Activated T-cell treated with anti-CD3 and anti-CD28 coated beads, Interleukin-2, amount 50 U/mL, for 48 hours (primary cell): ENCODE data around the gene KRT12.
"Not testable (repeated sequence)": the region's sequence is repeated elsewhere in the genome, so short reads cannot be mapped to it uniquely, and the experiment has no call there.

Experiments
- DNase-seq, 2 experiments: peaks; one replicate each; pipeline ENCODE4 v3.0.0-alpha.2; 2020

Gene KRT12

DNA sequence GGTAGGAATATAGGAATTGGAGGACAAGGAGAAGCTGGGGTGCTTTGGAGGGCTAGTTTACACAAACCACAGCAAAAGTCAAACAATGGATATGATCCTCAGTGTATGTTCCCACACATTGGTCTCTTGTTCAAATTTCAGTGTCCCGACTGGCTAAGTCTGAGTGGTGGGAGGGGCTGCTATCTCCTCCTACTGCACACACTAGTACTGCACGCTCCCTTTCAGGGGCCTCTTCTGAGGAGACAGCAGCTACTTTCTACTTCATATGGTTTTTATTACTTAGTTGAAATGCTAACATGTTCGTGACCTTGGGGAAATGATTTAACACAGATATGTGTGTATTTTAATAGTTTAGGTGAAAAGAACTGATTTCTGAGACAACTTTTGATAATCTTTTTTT lies 25.8 kb downstream of the KRT12 start:
- no peak for DNase-seq

DNA sequence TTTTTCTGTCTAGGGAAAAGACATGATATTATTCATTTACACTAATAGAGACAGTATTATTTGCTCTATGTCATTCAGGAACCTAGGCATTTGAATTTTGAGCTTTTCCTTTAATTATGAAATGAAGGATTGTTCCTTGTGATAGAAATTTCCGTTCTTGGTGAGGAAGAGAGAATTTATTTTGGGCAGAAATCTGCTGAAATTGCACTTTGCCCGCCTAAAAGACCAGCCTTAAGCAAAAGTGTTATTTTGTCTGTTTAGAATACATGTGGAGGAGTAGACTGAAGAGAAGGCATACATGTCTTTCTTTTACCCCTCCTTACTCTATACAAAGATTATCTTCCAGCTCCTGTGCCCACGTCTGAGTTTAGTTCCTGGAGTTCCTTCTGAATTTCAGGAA lies 27.8 kb downstream of the KRT12 start:
- no peak for DNase-seq

DNA sequence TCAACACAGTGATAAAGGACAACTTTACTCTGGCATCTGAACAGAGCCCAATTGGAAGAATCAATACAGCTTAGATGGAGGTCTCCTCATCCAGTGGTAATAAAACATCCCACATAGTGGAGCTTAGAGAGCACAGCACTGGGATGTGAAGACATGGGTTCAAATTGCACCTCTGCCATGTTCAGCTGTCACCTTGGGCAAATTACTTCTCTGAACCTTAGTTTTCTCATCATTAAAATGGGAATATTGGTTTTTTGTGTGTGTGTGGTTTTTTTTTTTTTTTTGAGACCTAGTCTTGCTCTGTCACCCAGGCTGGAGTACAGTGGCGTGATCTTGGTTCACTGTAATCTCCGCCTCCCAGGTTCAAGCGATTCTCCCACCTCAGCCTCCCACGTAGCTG lies 31.0 kb downstream of the KRT12 start:
- DNase-seq: no peak

DNA sequence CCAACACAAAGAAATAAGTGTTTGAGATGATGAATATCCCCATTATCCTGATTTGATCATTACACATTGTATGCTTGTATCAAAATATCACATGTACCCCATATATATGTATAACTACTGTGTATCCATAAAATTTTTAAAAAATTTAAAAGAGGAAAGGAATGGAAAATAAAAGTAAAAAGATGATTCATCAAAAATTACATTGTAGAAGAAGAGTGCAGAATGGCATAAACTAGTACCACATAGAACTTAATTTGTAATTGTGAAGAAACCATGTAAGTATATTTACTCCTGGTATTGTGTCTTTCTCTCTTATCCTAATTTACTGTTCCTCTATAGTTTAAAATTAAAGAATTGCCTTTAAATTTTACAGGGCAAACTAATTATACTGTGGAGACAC lies 33.1 kb downstream of the KRT12 start:
- DNase-seq: no peak

DNA sequence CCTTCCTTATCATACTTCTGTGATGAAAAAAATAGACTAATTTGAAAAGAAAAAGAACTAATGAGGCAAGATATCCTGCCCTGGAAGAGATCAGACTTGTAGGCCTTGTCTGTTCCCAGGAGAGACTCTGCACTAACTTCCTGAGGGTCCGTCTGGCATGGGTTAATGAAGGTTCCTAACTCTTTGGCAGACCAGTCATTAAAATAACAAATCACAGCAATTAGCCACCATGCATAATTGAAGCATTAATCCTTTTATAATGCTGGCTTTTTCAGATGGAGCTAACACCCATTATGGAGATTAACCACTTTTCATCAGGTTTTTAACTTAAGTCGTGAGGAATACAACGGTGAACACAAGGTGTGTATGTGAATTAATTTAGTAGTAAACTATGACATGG lies 34.2 kb downstream of the KRT12 start:
- DNase-seq: no peak

DNA sequence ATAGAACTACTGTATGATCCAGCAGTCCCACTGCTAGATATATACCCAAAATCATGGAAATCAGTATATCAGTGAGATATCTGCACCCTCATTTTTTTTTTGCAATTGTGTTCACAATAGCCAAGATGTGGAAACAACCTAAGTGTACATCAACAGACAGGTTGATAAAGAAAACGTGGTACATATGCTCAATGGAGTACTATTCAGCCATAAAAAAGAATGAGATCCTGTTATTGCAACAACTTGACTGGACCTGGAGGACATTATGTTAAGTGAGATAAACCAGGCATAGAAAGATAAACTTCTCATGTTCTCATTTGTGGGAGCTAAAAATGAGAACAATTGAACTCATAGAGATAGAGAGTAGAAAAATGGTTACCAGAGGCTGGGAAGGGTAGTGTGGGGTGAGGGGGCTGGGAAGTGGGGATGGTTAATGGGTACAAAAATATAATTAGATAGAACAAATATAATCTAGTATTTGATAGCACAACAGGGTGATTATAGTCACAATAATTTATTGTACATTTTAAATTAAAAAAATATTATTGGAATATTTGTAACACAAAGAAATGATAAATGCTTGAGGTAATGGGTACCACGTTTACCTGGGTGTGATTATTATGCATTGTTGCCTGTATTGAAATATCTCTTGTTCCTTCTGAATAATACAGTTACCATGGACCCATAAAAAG lies 36.8 kb downstream of the KRT12 start:
- no peak for DNase-seq

DNA sequence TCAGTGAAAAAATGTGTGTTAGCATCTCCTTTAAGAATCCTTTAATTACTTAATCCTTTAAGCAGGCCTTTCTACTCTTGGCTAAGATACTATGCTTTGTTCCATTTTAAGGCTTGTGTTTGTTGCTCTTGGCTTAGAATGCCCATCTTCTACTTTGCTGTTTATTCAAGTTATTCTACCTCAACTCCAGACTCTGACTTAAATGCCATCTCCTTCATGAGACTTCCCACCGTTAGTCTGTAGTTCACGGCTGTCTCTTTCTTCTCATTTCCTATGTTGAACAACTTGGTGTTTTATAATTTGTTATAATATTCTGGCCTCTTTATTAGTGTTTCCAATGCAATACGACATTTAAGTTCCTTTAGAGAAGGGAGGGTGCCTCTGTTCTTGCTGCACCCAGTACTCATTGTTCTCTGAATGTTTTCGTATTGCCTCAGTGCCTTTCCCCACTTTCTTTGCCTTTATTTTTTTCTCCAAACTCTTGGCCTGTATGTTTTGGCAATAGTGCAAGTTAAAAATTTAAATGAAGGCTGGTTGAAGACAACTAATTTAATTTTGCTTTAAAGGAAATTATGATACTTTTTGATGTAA lies 38.5 kb downstream of the KRT12 start:
- DNase-seq: no peak

DNA sequence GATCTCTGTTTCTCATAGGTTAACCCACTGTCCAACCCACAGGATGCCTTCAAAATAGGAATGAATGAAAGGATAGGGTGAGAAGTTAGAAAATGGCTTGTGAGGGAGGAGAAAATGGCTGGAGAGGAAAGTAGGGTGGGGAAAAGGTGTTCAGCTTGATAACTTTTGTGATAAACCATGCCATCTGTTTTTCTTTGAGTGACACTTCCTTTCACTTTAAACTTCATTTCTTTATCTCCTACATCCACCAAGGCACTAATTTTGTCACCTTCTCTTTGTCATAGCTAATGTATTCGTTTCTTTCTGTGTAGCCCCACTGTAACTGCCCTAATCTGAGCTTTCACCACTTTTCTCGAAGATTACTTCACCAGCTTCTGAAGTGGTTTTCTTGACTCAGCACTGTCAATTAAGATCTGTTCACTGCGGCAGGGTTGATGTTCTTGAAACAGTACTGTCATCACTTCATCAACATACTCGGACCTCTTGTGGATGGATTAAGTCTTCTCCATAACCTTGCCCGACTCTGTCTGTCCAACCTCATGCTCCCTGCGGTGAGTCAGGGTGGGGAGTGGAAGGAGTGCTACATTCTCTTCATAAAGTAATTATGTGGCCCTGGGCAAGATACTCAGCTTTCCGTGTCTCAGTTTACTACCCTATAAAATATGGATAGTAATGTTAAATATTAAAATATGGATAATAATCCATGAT lies 39.1 kb downstream of the KRT12 start:
- no peak for DNase-seq

DNA sequence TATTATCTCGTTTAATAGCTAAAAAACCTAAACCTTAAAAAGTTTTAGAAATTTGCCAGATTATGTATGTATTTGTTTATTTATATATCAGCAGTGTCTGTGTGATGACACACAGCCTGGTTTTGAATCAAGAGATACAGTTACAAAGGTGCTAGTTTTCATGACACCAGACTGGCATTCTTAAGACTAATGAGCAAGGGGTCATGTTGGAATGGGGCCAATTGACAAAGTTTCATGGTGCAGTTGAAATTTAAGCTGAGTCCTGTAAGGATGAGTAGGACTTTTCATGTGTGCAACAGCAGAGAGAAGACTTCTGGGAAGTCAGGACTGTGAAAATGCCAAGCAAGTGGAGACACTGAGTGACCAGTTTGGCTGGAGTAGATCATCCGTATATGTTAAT lies 41.4 kb downstream of the KRT12 start:
- no peak for DNase-seq

DNA sequence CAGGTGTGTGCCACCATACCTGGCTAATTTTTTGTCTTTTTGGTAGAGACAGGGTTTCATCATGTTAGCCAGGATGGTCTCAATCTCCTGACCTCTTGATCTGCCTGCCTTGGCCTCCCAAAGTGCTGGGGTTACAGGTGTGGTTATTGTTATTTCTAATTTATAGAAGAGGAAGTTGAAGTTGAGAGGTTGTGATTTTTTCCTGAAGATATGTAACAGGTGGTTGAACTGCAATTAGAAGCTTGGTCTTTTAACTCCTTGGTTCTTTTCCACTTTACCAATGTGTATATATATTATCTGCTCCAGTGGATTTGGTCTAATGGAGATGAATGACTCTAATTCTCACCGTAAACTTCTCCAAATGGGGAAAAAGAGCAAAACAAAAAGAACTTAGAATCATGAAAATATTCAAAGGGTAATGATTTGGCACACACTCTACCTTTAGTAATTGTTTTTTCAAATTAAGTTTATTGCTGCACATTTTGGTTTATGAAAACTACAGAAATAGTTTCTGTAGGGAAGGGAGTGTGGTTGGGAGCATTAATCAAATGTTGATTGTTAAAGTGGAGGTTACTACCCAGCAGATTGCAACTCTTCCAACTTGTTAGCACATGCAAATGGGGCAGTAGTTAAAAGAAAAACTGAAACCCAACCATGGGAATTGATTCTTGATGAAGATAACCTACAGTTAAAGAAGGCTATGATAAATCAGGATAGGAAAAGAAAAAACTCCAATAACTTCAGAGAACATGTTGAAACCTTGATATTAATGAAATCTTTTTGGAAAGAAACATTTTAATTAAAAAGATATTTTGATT lies 42.8 kb downstream of the KRT12 start:
- no peak for DNase-seq

DNA sequence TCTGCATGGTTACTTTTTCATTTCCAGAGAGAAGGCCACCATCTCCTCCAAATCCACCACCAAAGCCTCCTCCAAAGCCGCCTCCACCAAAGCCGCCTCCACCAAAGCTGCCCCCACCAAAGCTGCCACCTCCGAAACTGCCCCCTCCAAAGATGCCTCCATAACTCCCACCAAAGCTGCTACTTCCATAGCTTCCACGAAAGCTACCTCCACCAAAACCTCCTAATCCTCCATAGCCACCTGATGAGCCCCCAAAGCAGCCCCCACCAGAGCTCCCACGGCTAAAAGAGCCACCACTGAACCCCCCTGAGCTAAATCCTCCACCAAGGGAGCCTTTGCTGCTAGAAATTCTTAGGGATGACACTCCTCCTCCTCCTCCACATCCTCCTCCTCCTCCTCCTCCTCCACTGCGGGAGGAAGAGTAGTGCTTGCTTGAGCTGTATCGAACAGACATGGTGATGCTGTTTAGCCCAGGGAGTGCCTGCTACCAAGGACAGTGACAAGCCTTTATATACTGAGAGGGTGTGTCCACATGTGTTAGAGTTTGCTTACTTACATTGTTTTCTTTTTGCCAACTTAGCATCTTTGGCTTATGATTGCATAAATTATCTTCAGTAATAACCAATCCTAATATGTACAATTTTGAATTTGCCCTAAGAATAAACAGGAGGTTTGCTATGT lies 44.8 kb downstream of the KRT12 start, which contains the start of gene KRT10:
Gene KRT10, minus strand, starts transcription at position 483 of the 681 bp plus-strand sequence. Its CDS starts 29 bp downstream, at position 454.
- no peak for DNase-seq

DNA sequence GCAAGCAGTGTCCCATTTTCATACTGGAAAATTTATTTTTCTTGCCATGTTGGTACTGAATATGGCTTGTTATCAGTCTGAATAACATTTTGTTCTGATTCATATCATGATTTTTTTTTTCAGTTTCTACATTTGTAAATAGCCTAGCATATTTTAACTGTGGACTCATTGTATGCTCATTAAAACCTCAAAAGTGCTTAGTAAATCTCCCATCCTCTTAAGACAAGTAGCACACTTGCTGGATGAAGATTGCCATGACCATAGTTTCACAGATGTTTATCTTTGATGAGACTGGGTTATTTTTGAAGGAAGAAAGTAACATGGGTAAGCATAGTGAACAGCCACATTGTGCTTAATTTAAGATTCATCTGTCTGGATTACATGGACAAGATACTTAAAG lies 45.5 kb downstream of the KRT12 start:
- no peak for DNase-seq

DNA sequence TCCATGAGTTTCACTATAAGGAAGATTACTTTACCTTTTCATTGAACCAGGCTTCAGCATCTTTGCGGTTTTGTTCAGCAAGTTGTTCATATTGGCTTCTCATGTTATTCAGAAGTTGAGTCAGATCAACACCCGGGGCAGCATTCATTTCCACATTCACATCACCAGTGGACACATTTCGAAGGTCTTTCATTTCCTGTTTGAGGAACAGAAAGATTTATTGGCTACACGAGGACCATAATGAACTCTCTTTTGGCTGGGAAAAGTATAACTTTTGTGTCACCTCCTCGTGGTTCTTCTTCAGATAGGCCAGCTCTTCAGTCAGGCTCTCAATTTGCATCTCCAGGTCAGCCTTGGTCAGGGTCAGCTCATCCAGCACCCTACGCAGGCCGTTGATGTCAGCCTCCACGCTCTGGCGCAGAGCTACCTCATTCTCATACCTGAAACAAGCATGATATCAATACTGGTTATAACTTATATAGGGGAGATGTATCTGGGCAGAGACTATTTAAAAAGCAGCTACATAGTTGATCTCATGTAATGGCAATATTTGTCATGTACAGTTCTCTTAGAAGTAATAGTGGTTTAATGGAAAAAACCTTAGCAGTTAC lies 46.7 kb downstream of the KRT12 start:
- DNase-seq: no peak

DNA sequence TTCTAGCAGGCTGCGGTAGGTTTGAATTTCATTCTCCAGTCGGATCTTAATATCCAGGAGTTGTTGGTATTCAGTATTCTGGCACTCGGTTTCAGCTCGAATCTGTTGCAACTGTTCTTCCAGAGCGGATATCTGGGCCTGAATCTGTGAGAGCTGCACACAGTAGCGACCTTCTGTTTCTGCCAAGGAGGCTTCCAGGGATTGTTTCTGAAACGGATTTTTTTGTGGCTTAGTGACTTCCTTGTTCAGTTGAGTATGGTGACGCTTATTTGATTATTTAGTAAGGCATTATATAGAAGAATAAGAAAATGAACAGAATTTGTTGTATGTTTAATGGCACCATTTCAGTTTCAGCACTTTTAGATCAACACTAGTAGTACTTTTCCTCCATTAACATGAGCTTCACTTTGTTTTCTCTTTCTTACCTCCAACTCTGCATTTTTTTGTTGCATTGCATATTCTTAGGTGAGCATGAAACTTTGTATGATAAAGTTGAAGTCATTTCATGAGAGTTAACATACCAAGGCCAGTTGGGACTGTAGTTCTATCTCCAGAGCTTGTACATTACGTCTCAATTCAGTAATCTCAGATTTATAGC lies 47.4 kb downstream of the KRT12 start:
- no peak for DNase-seq

DNA sequence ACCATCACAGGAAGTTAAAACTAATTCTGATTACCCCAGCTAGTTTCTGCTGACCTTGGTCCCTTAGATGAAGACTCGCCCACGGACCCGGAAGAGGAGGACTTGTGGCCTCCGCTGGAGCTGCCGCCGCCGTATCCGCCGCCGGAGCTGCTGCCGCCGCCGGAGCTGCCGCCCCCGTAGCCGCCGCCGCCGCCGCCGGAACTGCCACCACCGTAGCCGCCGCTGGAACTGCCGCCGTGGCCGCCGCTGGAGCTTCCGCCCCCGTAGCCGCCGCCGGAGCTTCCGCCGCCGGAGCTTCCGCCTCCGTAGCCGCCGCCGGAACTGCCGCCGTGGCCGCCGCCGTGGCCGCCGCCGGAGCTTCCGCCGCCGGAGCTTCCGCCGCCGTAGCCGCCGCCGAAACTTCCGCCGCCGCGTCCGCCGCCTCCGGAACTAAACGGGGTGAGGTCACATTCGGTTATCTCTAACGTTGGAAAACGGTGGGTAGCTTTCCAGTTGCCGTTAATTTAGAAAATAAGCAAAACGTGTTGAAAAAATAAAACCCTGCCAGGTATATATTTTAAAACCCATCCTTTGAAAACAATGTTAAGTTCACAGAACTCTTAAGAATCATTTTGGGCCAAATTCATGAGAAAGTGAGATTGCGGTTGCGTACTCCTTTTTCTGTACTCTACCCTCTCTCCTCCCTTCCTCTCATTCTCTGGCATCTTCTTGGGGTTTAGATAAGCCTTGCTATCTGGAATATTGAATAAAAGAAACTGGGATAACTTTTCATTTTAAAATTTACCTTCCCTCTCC lies 48.1 kb downstream of the KRT12 start:
- DNase-seq: peak; percentile 84 to 91

DNA sequence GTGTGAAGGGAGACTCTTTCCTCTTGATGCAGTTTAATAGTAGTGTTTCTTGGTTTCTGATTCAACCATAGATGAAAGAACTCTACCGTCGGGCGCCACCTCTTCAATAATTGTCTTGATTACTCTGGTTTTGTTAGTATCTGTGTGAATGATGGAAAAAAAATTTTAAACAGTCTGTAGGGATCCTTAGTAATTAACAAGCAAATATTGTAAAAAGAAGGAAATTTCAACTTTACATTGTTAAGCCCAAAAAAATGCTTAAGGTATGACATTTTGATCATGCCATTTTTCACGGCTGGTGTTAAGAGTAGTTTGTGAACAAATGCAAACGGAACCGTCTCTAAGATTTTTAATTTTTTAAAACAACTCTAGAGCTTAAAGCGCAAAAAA lies 48.7 kb downstream of the KRT12 start:
- DNase-seq: no peak

DNA sequence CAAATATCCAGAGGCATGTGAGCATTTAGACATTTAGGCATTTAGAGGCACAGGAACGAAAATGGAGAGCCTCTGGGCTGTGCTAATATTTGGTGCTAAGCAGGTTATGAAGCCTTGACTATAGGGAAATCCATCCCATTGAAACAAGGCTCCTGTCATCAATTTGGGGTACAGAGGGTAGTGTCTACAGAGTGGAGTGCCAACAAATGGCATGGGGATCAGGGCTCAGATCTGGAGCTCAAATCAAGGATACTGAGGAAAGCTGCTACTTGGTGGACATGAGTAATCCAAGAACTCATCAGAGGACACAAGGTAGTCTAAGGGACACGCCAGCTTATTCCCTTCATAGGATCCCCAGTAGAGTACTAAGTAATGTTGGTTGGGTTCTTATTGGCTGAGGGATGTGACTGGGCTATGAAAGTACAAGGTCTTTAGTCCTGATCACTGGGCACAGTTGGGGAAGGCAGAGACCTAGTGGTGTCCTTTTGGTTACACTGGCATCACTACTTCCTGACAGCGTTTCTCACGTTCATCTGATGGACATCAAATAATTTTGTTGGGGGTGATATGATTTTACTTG lies 49.8 kb downstream of the KRT12 start:
- DNase-seq: no peak

DNA sequence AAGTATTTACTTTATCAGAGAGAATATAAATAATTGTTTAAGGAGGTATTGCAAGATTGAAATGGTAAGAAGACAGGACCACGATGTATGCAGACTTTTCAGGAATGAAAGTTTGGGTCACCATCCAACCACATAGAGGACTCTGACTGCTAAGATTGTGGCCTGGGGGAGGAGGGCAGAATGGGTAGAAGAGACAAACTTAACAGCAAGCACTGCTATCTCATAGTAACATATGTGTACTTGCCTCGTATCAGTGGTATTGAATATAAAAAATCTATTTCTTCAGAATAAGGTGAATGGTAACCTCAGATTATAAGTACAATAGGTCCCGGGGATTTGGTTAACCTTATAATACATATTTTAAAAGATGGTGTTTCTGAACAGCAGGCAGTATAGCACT lies 50.5 kb downstream of the KRT12 start:
- no peak for DNase-seq

DNA sequence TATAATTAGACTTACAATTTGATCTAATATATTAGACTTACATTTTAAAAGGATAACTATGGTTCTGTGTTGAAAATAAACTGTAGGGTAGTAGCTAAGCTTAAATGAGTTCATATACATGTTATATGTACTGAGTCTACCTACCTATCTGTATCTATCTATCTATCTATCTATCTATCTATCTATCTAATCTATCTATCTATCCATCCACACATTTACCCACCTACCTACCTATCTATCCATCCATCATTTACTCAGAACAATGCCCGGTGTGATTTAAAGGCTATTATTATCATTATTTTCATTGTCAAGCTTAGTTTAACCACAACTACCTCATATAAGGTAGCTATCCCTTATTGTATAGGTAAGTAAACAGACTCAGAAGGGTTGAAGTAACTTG lies 51.6 kb downstream of the KRT12 start:
- DNase-seq: no peak

DNA sequence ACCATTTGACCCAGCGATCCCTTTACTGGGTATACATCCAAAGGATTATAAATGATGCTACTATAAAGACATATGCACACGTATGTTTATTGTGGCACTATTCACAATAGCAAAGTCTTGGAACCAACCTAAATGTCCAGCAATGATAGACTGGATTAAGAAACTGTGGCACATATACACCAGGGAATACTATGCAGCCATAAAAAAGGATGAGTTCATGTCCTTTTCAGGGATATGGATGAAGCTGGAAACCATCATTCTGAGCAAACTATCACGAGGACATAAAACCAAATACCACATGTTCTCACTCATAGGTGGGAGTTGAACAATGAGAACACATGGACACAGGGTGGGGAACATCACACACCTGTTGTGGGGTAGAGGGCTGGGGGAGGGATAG lies 52.4 kb downstream of the KRT12 start:
- not testable (repeated sequence) for DNase-seq

DNA sequence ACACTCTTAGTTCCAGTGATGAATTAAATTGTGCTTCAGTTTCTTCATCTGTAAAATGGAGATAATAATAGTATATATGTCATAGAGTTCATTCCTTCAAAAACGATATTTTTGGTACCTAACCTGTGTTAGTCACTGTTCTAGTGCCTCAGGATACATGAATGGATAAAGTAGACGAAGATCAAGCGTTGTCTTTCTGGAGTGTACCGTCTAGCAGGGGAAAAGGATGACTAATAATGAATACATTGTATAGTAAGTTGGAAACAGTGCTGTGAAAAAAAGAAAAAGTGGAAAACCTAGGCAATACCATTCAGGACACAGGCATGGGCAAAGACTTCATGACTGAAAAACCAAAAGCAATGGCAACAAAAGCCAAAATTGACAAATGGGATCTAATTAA lies 53.2 kb downstream of the KRT12 start:
- DNase-seq: no peak
